GM12801 (cell line): ENCODE measurements around the gene MAST1.

Source experiments
- TF ChIP-seq, protein P1 (sequence below): IDR thresholded peaks from one replicate; pipeline ENCODE4 v1.5.1; 2011; ENCODE audit warnings: control low read depth; ENCODE audit not compliant: insufficient read length; ENCODE audit errors: extremely low read depth

The MAST1 gene

DNA sequence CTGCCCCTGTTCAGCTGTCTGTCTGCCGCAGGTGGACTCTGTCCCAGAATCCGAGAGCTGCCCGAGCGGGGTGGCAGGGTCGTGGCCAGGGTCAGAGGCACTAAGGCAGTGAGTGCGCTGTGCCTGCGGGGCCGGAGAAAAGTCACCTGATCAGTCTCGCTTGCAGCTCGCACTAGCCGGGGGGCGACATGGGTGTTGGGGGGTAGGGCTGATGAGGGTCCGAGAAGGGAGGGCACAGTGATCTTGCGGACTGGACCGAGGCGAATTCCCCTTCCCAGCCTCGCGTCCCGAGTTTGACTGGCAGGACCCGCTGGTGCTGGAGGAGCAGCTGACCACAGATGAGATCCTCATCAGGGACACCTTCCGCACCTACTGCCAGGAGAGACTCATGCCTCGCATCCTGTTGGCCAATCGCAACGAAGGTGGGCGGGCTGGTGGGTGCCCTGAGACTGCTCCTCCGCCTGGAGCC lies 53.3 kb downstream of the MAST1 start:
- TF ChIP-seq, protein P1, sequence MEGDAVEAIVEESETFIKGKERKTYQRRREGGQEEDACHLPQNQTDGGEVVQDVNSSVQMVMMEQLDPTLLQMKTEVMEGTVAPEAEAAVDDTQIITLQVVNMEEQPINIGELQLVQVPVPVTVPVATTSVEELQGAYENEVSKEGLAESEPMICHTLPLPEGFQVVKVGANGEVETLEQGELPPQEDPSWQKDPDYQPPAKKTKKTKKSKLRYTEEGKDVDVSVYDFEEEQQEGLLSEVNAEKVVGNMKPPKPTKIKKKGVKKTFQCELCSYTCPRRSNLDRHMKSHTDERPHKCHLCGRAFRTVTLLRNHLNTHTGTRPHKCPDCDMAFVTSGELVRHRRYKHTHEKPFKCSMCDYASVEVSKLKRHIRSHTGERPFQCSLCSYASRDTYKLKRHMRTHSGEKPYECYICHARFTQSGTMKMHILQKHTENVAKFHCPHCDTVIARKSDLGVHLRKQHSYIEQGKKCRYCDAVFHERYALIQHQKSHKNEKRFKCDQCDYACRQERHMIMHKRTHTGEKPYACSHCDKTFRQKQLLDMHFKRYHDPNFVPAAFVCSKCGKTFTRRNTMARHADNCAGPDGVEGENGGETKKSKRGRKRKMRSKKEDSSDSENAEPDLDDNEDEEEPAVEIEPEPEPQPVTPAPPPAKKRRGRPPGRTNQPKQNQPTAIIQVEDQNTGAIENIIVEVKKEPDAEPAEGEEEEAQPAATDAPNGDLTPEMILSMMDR: no peak

DNA sequence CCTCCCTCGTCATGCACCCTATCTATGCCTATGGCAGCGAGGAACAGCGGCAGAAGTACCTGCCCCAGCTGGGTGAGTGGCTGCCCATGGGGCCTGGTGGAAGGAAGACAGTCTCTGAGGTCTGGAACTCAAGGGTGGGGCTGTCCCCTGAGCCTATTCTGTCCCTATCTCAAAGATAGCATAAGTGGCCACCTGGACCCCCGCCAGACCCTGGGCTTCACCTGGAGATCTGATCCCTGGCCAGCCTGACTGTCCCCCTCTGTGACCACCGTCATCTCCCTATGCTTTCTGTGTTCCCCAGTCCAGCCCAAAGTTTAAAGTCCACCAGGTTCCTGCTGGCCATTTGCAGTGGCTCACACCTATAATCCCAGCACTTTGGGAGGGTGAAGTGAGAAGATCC lies 55.3 kb downstream of the MAST1 start:
- TF ChIP-seq, protein P1: no peak

DNA sequence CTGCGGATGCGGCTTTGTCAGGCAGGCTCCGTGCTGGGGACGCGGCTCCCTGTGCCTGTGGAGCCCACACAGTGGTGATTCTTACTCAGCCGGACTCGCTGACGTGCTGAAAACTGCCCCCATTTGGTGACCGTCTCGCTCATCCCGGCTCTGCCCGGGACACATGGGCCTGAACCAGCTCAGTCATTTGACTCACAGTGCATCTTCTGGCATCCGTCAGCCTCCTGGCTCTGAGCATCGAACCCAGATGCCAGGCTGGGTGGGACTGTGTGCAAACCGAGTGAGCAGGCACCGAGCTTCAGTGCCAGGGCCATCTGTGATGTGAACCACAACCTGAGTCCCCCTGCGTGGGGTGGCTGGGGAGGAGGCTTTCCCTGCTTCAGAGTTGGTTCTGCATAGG lies 58.1 kb downstream of the MAST1 start:
- TF ChIP-seq, protein P1: no peak

DNA sequence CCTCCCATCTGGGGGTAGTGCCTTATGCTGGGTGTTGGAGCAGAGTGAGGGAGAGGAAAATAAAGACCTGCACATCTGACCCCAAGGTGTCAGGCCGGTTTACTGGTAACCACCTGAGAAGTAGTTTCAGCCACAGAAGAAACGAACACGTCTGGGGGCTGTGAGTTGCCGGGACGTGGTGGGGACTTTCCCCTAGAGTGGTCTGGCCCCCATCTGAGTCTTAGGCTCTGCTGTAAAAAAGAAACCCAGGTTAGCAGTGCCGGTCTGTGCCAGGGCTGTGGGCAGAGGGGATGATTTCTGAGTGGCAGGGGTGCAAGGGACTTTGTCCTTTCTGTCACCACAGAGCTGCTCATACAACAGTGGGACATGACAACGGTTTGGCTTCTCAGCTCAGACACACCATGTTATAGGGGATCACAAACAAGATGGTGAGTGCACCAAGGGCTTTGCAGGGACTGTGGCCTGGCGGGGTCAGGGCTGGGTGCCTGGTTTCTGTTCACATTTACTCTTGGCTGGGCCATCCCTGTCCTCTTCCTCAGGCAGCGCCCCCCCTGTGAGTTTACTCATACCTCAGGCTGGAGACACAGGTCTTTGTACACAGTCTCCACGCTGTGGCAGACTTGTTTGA lies 61.7 kb downstream of the MAST1 start:
- TF ChIP-seq, protein P1: no peak

DNA sequence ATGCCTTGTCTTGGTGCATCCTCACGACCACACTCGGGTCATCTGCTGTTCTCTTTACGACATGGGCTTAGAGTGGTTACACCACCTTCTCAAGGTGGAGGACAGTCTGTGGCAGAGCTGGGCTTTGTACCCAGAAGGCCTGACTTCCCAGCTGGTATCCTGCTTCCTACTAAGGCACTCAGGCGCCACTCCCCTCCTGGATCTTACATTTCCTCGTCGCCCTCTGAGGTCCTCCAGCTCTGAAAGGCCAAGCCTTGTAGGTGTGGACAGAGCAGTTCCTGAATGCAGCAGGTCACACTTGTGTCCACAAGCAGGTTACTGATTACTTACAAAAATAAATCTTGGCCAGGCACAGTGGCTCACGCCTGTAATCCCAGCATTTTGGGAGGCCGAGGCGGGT lies 68.9 kb downstream of the MAST1 start:
- TF ChIP-seq, protein P1: no peak

DNA sequence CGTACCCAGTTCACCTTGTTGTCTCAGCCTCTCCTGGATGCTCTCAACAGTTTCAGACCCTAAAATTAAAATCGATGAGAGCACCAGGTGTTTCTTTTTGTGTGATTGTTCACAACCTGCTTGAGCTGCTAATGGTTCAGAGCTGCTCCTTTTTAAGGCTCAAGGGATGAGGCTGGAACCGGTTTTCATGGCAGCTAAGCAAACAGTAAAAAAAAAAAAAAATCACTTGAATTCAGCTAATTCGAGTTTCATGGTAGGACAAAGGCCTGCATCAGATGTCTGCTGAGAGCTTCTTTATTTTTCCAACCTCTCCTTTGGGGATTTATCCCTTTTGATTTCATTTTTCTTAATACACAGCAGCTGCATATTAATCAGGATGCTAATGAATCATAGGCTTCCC lies 74.3 kb downstream of the MAST1 start:
- TF ChIP-seq, protein P1: no peak

DNA sequence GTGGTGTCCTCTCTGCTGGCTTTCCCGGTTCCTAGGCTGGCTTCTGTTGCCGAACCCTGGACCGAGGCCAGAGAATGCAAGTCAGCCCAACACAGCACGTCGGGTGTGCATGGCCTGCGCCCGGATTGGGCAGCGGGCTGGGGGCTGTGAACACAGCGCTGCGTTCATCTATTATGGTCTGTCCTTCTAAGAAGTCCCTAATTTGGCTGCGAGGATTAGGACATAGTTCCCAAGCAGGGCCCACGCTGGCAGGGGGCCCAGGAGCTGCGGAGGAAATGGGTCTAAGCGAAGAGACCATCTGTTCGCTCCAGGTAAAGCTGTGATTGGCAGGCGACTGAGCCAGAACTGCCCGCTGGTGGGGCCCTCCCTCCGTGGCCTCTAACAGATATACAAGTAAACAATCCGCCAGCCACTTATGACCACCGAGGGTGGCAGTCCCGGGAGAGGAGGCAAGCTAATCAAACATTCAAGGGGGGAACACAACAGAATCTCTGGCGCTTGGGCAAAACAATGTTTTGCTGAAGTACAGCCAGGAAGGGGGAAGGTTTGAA lies 74.8 kb downstream of the MAST1 start:
- TF ChIP-seq, protein P1: no peak
